ENCODE measurements around the gene HSH2D. TPM values are rescaled to one million over a fixed set of nuclear protein-coding genes. Genes with fewer than 3 reads are reported as not detected.

The HSH2D gene
- total RNA-seq, 1 donor from 2014 or later: not detected

- TF ChIP-seq CTCF (IDR thresholded peaks at IDR 0.05; ENCODE audit: partially characterized antibody, unreplicated experiment): no peak
- no peak for DNase-seq
- Mint-ChIP-seq H3K9me3 (ENCODE audit: unreplicated experiment) (peaks cover 8% of the 10 kb centered on the region), H3K4me1 (ENCODE audit: low read depth, unreplicated experiment) (peaks cover under 1% of the 10 kb centered on the region), H3K27ac (ENCODE audit: unreplicated experiment) (no peak overlapping the region), H3K36me3 (ENCODE audit: unreplicated experiment) (peaks cover 9% of the 10 kb centered on the region), H3K4me3 (ENCODE audit: unreplicated experiment) (no peak overlapping the region), H3K27me3 (ENCODE audit: unreplicated experiment) (peaks cover 3% of the 10 kb centered on the region)
These were observed 59.9 kb downstream of the HSH2D start for GRCh38 chr19:16203256-16204004.

GRCh38 chr19:16204005-16204294, 60.5 kb downstream of the HSH2D start:
- Mint-ChIP-seq H3K4me1 (ENCODE audit: low read depth, unreplicated experiment) (no peaks in the 10 kb centered on the region), H3K36me3 (ENCODE audit: unreplicated experiment) (peaks cover 9% of the 10 kb centered on the region), H3K27me3 (ENCODE audit: unreplicated experiment) (peaks cover 2% of the 10 kb centered on the region), H3K9me3 (ENCODE audit: unreplicated experiment) (peaks cover 7% of the 10 kb centered on the region), H3K4me3 (ENCODE audit: unreplicated experiment) (no peak overlapping the region), H3K27ac (ENCODE audit: unreplicated experiment) (no peak overlapping the region)
- no peak for TF ChIP-seq CTCF (IDR thresholded peaks at IDR 0.05; ENCODE audit: partially characterized antibody, unreplicated experiment)
- DNase-seq: no peak

- TF ChIP-seq CTCF (IDR thresholded peaks at IDR 0.05; ENCODE audit: partially characterized antibody, unreplicated experiment): no peak
- Mint-ChIP-seq H3K27me3 (ENCODE audit: unreplicated experiment) (no peaks in the 10 kb centered on the region), H3K36me3 (ENCODE audit: unreplicated experiment) (peaks cover 9% of the 10 kb centered on the region), H3K9me3 (ENCODE audit: unreplicated experiment) (peaks cover 7% of the 10 kb centered on the region), H3K4me1 (ENCODE audit: low read depth, unreplicated experiment) (no peaks in the 10 kb centered on the region), H3K4me3 (ENCODE audit: unreplicated experiment) (no peak overlapping the region), H3K27ac (ENCODE audit: unreplicated experiment) (no peak overlapping the region)
- DNase-seq: no peak
These were observed 61.9 kb downstream of the HSH2D start for GRCh38 chr19:16205205-16206045.

- H3K4me1 Mint-ChIP-seq (ENCODE audit: low read depth, unreplicated experiment): no peaks in the 10 kb centered on the region
- peaks cover 6% of the 10 kb centered on the region for H3K36me3 Mint-ChIP-seq (ENCODE audit: unreplicated experiment)
- no peak overlapping the region for H3K4me3 Mint-ChIP-seq (ENCODE audit: unreplicated experiment)
- peaks cover 5% of the 10 kb centered on the region for H3K9me3 Mint-ChIP-seq (ENCODE audit: unreplicated experiment)
- H3K27ac Mint-ChIP-seq (ENCODE audit: unreplicated experiment): no peak overlapping the region
- H3K27me3 Mint-ChIP-seq (ENCODE audit: unreplicated experiment): no peaks in the 10 kb centered on the region
- no peak for DNase-seq
- no peak for TF ChIP-seq CTCF (IDR thresholded peaks at IDR 0.05; ENCODE audit: partially characterized antibody, unreplicated experiment)
These were observed 62.6 kb downstream of the HSH2D start for GRCh38 chr19:16206046-16206605.

All from glutamatergic neuron (in vitro differentiated cells).